ENCODE data around the gene ITPKB. TPM values are rescaled to one million over a fixed set of nuclear protein-coding genes. Genes with fewer than 3 reads are reported as not detected.
A peak's percentile ranks its signal among the peaks of the same experiment; 100 is the strongest.

Gene ITPKB
- total RNA-seq, 1 experiment from 2014 or later: 4.4 TPM

GRCh38 chr1:226654046-226654667 lies 84.9 kb downstream of the ITPKB start:
- Histone ChIP-seq H3K4me3 (ENCODE audit: low read depth, low read length) (no peak overlapping the region), H3K4me1 (peaks cover 31% of the 10 kb centered on the region), H3K36me3 (ENCODE audit: control insufficient read depth, insufficient read depth, low read length) (no peaks in the 10 kb centered on the region; the same call in 1 of the 2 replicates), H3K27me3 (replicated peaks; ENCODE audit: control insufficient read depth, insufficient read depth, low read length) (peaks cover 1% of the 10 kb centered on the region; the same call in 1 of the 2 replicates), H3K9me3 (no peaks in the 10 kb centered on the region)
- H3K27me3 Mint-ChIP-seq (ENCODE audit: insufficient read depth, unreplicated experiment): no peaks in the 10 kb centered on the region
- H3K36me3 Mint-ChIP-seq (ENCODE audit: insufficient read depth, unreplicated experiment): no peaks in the 10 kb centered on the region
- peaks cover 17% of the 10 kb centered on the region for H3K4me1 Mint-ChIP-seq (ENCODE audit: low read depth, unreplicated experiment)
- no peaks in the 10 kb centered on the region for H3K9me3 Mint-ChIP-seq (ENCODE audit: unreplicated experiment)
- ChIA-PET CTCF (interaction anchor here (0.8 to 1.3 kb wide), 3 partner anchors 16 to 26 kb away, joined by 3 to 6 read pairs (median 3); no protein-coding TSS in a partner anchor), POLR2A (interaction anchor here (0.5 to 1.5 kb wide), 6 partner anchors 8 to 427 kb away, joined by 3 to 9 read pairs (median 4); no protein-coding TSS in a partner anchor)
- DNase-seq: peak; percentile 58 to 68
- intact Hi-C loops (cut with micrococcal nuclease; ENCODE audit: unreplicated experiment): loop anchor here (1.0 to 5.0 kb wide), 2 partner anchors 26 to 48 kb away; no protein-coding TSS in a partner anchor
- H3K27ac Mint-ChIP-seq (ENCODE audit: unreplicated experiment): no peak overlapping the region
- TF ChIP-seq, protein P1, sequence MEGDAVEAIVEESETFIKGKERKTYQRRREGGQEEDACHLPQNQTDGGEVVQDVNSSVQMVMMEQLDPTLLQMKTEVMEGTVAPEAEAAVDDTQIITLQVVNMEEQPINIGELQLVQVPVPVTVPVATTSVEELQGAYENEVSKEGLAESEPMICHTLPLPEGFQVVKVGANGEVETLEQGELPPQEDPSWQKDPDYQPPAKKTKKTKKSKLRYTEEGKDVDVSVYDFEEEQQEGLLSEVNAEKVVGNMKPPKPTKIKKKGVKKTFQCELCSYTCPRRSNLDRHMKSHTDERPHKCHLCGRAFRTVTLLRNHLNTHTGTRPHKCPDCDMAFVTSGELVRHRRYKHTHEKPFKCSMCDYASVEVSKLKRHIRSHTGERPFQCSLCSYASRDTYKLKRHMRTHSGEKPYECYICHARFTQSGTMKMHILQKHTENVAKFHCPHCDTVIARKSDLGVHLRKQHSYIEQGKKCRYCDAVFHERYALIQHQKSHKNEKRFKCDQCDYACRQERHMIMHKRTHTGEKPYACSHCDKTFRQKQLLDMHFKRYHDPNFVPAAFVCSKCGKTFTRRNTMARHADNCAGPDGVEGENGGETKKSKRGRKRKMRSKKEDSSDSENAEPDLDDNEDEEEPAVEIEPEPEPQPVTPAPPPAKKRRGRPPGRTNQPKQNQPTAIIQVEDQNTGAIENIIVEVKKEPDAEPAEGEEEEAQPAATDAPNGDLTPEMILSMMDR (IDR thresholded peaks at IDR 0.05; ENCODE audit: insufficient read depth in 1 of 2, low read depth in 1 of 2, low read length in 1 of 2, severe bottlenecking in 1 of 2, unreplicated experiment in 1 of 2): no peak
- H3K4me3 Mint-ChIP-seq (ENCODE audit: unreplicated experiment): peak overlapping the region; percentile 50
- BruUV-seq (replicated peaks): no TSS peak

DNA sequence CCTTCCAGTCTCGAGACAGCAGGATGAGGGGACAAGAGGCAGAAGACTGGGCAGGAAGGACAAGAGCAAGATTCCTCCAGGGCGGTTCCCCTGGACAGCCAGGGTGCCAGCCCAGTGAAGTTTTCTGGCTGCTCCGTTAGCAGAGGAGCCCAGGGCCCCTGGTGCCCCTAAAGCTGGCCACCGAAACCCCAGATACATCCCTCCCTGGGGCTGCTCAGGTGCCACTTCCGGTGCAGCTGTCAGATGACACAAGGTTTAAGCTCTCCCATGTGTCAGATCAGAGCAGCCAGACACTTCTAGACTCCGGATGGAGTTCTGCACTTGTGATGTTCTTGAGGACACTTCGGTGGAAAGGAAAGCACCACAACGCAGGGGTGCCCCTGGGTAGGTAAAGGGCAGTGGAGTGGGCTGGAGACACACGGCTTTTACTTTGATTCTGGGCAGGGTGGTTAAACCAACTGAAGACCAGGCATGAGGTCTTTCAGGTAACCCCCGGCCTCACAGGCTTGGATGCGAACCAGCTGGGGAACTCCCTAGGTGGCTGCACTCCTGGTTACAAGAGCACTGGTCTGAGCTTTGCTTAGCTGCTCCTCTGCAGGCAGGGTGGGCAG lies 85.7 kb downstream of the ITPKB start:
- CTCF ChIA-PET: interaction anchor here (0.9 to 1.3 kb wide), 2 partner anchors 16 to 26 kb away, joined by 3 to 6 read pairs; no protein-coding TSS in a partner anchor
- no peaks in the 10 kb centered on the region for H3K9me3 Mint-ChIP-seq (ENCODE audit: unreplicated experiment)
- Histone ChIP-seq H3K4me3 (ENCODE audit: low read depth, low read length) (no peak overlapping the region), H3K36me3 (ENCODE audit: control insufficient read depth, insufficient read depth, low read length) (no peaks in the 10 kb centered on the region; the same call in 1 of the 2 replicates), H3K4me1 (peaks cover 31% of the 10 kb centered on the region), H3K27me3 (replicated peaks; ENCODE audit: control insufficient read depth, insufficient read depth, low read length) (peaks cover 1% of the 10 kb centered on the region; the same call in 1 of the 2 replicates), H3K9me3 (no peaks in the 10 kb centered on the region)
- peaks cover 17% of the 10 kb centered on the region for H3K4me1 Mint-ChIP-seq (ENCODE audit: low read depth, unreplicated experiment)
- intact Hi-C loops (cut with micrococcal nuclease; ENCODE audit: unreplicated experiment): loop anchor here (5.0 kb wide), 1 partner anchor 49 kb away; no protein-coding TSS in a partner anchor
- no TSS peak for BruUV-seq (replicated peaks)
- H3K27me3 Mint-ChIP-seq (ENCODE audit: insufficient read depth, unreplicated experiment): no peaks in the 10 kb centered on the region
- POLR2A ChIA-PET: interaction anchor here (0.6 to 1.5 kb wide), 3 partner anchors 27 to 292 kb away, joined by 3 to 9 read pairs (median 5); no protein-coding TSS in a partner anchor
- no peaks in the 10 kb centered on the region for H3K36me3 Mint-ChIP-seq (ENCODE audit: insufficient read depth, unreplicated experiment)
- peak overlapping the region; percentile 50 for H3K4me3 Mint-ChIP-seq (ENCODE audit: unreplicated experiment)
- no peak overlapping the region for H3K27ac Mint-ChIP-seq (ENCODE audit: unreplicated experiment)
- TF ChIP-seq, protein P1 (IDR thresholded peaks at IDR 0.05; ENCODE audit: insufficient read depth in 1 of 2, low read depth in 1 of 2, low read length in 1 of 2, severe bottlenecking in 1 of 2, unreplicated experiment in 1 of 2): no peak
- DNase-seq: no peak

DNA sequence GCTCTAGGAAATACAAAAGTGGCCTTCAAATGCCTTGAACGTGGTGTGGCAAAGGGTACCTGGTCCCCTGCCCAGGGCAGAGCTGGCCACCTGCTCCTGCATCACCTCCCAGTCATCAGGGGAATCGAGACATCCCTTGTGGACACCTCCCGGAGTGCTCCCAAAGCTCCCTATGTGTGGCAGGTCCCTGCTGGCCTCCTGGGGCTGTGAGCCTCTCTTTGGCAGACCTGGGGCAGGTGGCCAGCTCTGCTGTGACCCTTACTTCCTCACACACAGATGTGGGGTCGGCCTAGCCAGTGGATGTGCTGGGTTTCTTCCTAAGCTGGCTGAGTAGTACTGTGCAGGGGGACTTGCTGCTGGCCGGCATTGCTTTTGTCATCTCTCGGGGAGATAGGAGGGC lies 86.5 kb downstream of the ITPKB start:
- POLR2A ChIA-PET: no interaction called here
- no peaks in the 10 kb centered on the region for H3K27me3 Mint-ChIP-seq (ENCODE audit: insufficient read depth, unreplicated experiment)
- H3K4me1 Mint-ChIP-seq (ENCODE audit: low read depth, unreplicated experiment): peaks cover 17% of the 10 kb centered on the region
- CTCF ChIA-PET: no interaction called here
- H3K27ac Mint-ChIP-seq (ENCODE audit: unreplicated experiment): no peak overlapping the region
- Histone ChIP-seq H3K4me3 (ENCODE audit: low read depth, low read length) (no peak overlapping the region), H3K4me1 (peaks cover 31% of the 10 kb centered on the region), H3K36me3 (ENCODE audit: control insufficient read depth, insufficient read depth, low read length) (no peaks in the 10 kb centered on the region; the same call in 1 of the 2 replicates), H3K9me3 (no peaks in the 10 kb centered on the region), H3K27me3 (replicated peaks; ENCODE audit: control insufficient read depth, insufficient read depth, low read length) (peaks cover 1% of the 10 kb centered on the region; the same call in 1 of the 2 replicates)
- DNase-seq: no peak
- no peaks in the 10 kb centered on the region for H3K9me3 Mint-ChIP-seq (ENCODE audit: unreplicated experiment)
- H3K4me3 Mint-ChIP-seq (ENCODE audit: unreplicated experiment): no peak overlapping the region
- no peaks in the 10 kb centered on the region for H3K36me3 Mint-ChIP-seq (ENCODE audit: insufficient read depth, unreplicated experiment)
- BruUV-seq (replicated peaks): no TSS peak
- intact Hi-C loops (cut with micrococcal nuclease; ENCODE audit: unreplicated experiment): loop anchor here (5.0 kb wide), 1 partner anchor 50 kb away; no protein-coding TSS in a partner anchor
- TF ChIP-seq, protein P1 (IDR thresholded peaks at IDR 0.05; ENCODE audit: insufficient read depth in 1 of 2, low read depth in 1 of 2, low read length in 1 of 2, severe bottlenecking in 1 of 2, unreplicated experiment in 1 of 2): no peak
